MCF 10A (cell line): Measurements from ENCODE around the gene LGR5. TPM values are rescaled to one million over a fixed set of nuclear protein-coding genes. Genes with fewer than 3 reads are reported as not detected.

Source experiments
- BruUV-seq: library from RNA; stranded (reverse); fragments of 400-500 nt; replicated peaks from 2 replicates; lab custom pipeline; 2021; lab: Mats Ljungman, UMichigan
- CTCF ChIA-PET: fragments of 300-600 bp; sonication (Branson Sonifier 250); formaldehyde crosslinking; extraction: SDS; loops from one replicate; lab custom pipeline; 2021; ENCODE audit warnings: antibody characterized with exemption, inconsistent platforms; lab: Yijun Ruan, JAX
- POLR2A ChIA-PET: fragments of 300-600, 350-650 bp; sonication (Branson Sonifier 250); formaldehyde crosslinking; extraction: SDS; loops from one replicate; lab custom pipeline; 2020; ENCODE audit warnings: antibody characterized with exemption, inconsistent platforms; lab: Yijun Ruan, JAX
- DNase-seq: peaks from one replicate; pipeline ENCODE4 v3.0.0-alpha.2; 2018; ENCODE audit not compliant: unreplicated experiment
- H3K27ac Mint-ChIP-seq: one replicate; pipeline ENCODE4 v1.8.0; 2022; ENCODE audit warnings: mild to moderate bottlenecking, low read depth, mixed read lengths; ENCODE audit not compliant: unreplicated experiment
- H3K27me3 Mint-ChIP-seq: one replicate; pipeline ENCODE4 v1.8.0; 2022; ENCODE audit warnings: mixed read lengths; ENCODE audit not compliant: insufficient read depth, unreplicated experiment
- H3K36me3 Mint-ChIP-seq: one replicate; pipeline ENCODE4 v1.8.0; 2022; ENCODE audit warnings: mild to moderate bottlenecking, moderate library complexity, mixed read lengths; ENCODE audit not compliant: insufficient read depth, unreplicated experiment
- H3K4me1 Mint-ChIP-seq: one replicate; pipeline ENCODE4 v1.8.0; 2022; ENCODE audit warnings: mixed read lengths; ENCODE audit not compliant: insufficient read depth, unreplicated experiment
- H3K4me3 Mint-ChIP-seq: one replicate; pipeline ENCODE4 v1.8.0; 2022; ENCODE audit warnings: mild to moderate bottlenecking, moderate library complexity, mixed read lengths; ENCODE audit not compliant: unreplicated experiment
- H3K9me3 Mint-ChIP-seq: one replicate; pipeline ENCODE4 v1.8.0; 2022; ENCODE audit warnings: mixed read lengths; ENCODE audit not compliant: unreplicated experiment
- intact Hi-C: fragments of 100-400 bp; cut with micrococcal nuclease; formaldehyde crosslinking; loops from 2 replicates; pipeline ENCODE4 v1.14.1; 2022
- total RNA-seq: library from RNA; stranded (reverse); gene quantifications from 2 replicates; pipeline ENCODE4 v1.2.3, GENCODE V29; 2022
- TF ChIP-seq, protein P1 (sequence below): fragments of 200-600 bp; IDR thresholded peaks from one replicate; pipeline ENCODE4 v1.8.0; 2022; ENCODE audit warnings: antibody characterized with exemption, mild to moderate bottlenecking; ENCODE audit not compliant: unreplicated experiment

Gene LGR5
- total RNA-seq, 1 experiment from 2014 or later, result not detected

DNA sequence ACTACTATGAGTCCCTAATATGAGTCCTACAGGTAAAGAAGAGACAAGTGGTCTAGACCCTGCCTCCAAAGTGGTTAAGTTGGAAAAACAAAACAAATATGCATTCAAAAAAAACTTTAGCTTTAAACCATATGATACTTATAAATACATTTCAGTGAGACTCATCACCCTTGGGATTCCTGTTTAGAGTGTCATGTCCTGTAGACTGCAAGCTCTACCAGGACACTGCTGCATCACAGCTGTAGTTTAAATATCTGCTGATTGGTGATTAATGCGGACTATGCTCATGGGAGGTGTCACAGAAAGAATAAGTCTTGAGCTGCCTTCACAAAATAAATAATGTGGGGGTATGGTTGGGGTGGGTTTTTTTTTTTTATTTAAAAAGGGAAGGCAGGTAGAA lies 8.8 kb upstream of the LGR5 start:
- Mint-ChIP-seq H3K27me3 (no peaks in the 10 kb centered on the region), H3K4me1 (peaks cover 5% of the 10 kb centered on the region), H3K36me3 (no peaks in the 10 kb centered on the region), H3K4me3 (no peak overlapping the region), H3K9me3 (peaks cover 6% of the 10 kb centered on the region), H3K27ac (no peak overlapping the region)
- intact Hi-C loops, result no loop called here
- BruUV-seq, result no TSS peak
- CTCF ChIA-PET, result interaction anchor here (0.6 to 1.4 kb wide), 4 partner anchors 15 to 551 kb away, joined by 3 to 4 read pairs (median 3); no protein-coding TSS in a partner anchor
- TF ChIP-seq, protein P1, sequence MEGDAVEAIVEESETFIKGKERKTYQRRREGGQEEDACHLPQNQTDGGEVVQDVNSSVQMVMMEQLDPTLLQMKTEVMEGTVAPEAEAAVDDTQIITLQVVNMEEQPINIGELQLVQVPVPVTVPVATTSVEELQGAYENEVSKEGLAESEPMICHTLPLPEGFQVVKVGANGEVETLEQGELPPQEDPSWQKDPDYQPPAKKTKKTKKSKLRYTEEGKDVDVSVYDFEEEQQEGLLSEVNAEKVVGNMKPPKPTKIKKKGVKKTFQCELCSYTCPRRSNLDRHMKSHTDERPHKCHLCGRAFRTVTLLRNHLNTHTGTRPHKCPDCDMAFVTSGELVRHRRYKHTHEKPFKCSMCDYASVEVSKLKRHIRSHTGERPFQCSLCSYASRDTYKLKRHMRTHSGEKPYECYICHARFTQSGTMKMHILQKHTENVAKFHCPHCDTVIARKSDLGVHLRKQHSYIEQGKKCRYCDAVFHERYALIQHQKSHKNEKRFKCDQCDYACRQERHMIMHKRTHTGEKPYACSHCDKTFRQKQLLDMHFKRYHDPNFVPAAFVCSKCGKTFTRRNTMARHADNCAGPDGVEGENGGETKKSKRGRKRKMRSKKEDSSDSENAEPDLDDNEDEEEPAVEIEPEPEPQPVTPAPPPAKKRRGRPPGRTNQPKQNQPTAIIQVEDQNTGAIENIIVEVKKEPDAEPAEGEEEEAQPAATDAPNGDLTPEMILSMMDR, result no peak
- no peak for DNase-seq
- POLR2A ChIA-PET, result no interaction called here

- CTCF ChIA-PET, result interaction anchor here (1.5 kb wide), 1 partner anchor 16 kb away, joined by 4 read pairs; no protein-coding TSS in a partner anchor
- TF ChIP-seq, protein P1, result no peak
- no TSS peak for BruUV-seq
- Mint-ChIP-seq H3K27ac (no peak overlapping the region), H3K27me3 (no peaks in the 10 kb centered on the region), H3K36me3 (peaks cover 6% of the 10 kb centered on the region), H3K4me1 (peaks cover 2% of the 10 kb centered on the region), H3K9me3 (peaks cover 10% of the 10 kb centered on the region), H3K4me3 (no peak overlapping the region)
- intact Hi-C loops, result no loop called here
- POLR2A ChIA-PET, result no interaction called here
- DNase-seq, result no peak
Observed at GRCh38 chr12:71431991-71432390, 7.6 kb upstream of the LGR5 start.

GRCh38 chr12:71432936-71433335 lies 6.7 kb upstream of the LGR5 start:
- POLR2A ChIA-PET, result no interaction called here
- H3K27me3 Mint-ChIP-seq, result peaks cover 5% of the 10 kb centered on the region
- no peak for DNase-seq
- CTCF ChIA-PET, result interaction anchor here (0.9 to 1.5 kb wide), 2 partner anchors 17 to 315 kb away, joined by 3 to 4 read pairs; no protein-coding TSS in a partner anchor
- H3K36me3 Mint-ChIP-seq, result peaks cover 6% of the 10 kb centered on the region
- H3K9me3 Mint-ChIP-seq, result peaks cover 16% of the 10 kb centered on the region
- intact Hi-C loops, result no loop called here
- H3K4me1 Mint-ChIP-seq, result no peaks in the 10 kb centered on the region
- TF ChIP-seq, protein P1, result no peak
- H3K27ac Mint-ChIP-seq, result no peak overlapping the region
- BruUV-seq, result no TSS peak
- no peak overlapping the region for H3K4me3 Mint-ChIP-seq

DNA sequence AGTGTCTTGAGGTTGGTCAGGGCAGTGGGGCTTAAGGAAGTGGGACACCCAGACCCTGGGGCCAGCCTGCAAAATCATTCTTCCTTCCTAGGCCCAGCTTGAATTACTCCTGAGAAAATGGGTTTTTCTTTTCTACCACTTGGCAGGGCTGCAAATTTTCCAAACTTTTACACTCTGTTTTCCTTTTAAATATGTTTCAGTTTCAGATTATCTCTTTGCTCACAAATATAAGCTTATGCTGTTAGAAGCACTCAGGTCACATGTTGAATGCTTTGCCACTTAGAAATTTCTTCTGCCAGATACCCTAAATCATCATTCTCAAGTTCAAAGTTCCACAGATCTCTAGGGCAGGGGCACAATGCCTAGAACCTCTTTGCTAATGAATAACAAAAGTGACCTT lies 2.9 kb upstream of the LGR5 start:
- no TSS peak for BruUV-seq
- H3K9me3 Mint-ChIP-seq, result peaks cover 16% of the 10 kb centered on the region
- H3K27me3 Mint-ChIP-seq, result peaks cover 43% of the 10 kb centered on the region
- TF ChIP-seq, protein P1, result no peak
- intact Hi-C loops, result no loop called here
- peaks cover 6% of the 10 kb centered on the region for H3K36me3 Mint-ChIP-seq
- no peak overlapping the region for H3K27ac Mint-ChIP-seq
- peaks cover 8% of the 10 kb centered on the region for H3K4me1 Mint-ChIP-seq
- ChIA-PET POLR2A (no interaction called here), CTCF (interaction anchor here (1.4 kb wide), 1 partner anchor 115 kb away, joined by 3 read pairs; no protein-coding TSS in a partner anchor)
- H3K4me3 Mint-ChIP-seq, result no peak overlapping the region
- no peak for DNase-seq
